HCT116 (cell line): ENCODE results near the gene EXOC4. TPM values are rescaled to one million over a fixed set of nuclear protein-coding genes. Genes with fewer than 3 reads are reported as not detected.

Experiments used
- ATAC-seq: fragments of 200-7000 bp; cut with Tn5 transposase; 2 replicates; pipeline ENCODE4 v1.9.1; 2020; ENCODE audit warnings: mild to moderate bottlenecking, moderate library complexity
- BruUV-seq: library from RNA; stranded (reverse); fragments of 400-500 nt; replicated peaks from 2 replicates; lab custom pipeline; 2021; lab: Mats Ljungman, UMichigan
- CTCF ChIA-PET: fragments of 300-600 bp; sonication (Branson Sonifier 250); formaldehyde crosslinking; loops from one replicate; lab custom pipeline; 2021; ENCODE audit warnings: antibody characterized with exemption; lab: Charles Lee
- POLR2A ChIA-PET: fragments of 300-600, 350-600 bp; sonication (Branson Sonifier 250); formaldehyde crosslinking; loops from one replicate; lab custom pipeline; 2021; ENCODE audit warnings: antibody characterized with exemption; lab: Charles Lee
- RAD21 ChIA-PET, 2 experiments: fragments of 300-600 bp; sonication (Branson Sonifier 250); formaldehyde crosslinking; loops; one replicate each; lab custom pipeline; 2023; ENCODE audit warnings: low total read pairs in 2 of 2; ENCODE audit not compliant: uncharacterized antibody in 2 of 2, unreplicated experiment in 2 of 2, low non-redundant PET in 1 of 2; lab: Charles Lee
- DNase-seq: peaks from one replicate; pipeline ENCODE4 v3.0.0-alpha.2; 2010; ENCODE audit warnings: low read depth, low spot score
- H2AFZ ChIP-seq: fragments of 200-600 bp; shearing (Covaris generic), sonication (generic); 2 replicates; pipeline ENCODE4 v1.6.1; 2017; ENCODE audit warnings: low read depth, mixed run types, mixed read lengths, antibody characterized with exemption, low read length; ENCODE audit not compliant: poor library complexity, severe bottlenecking
- H3K27ac ChIP-seq: 2 replicates; pipeline ENCODE4 v1.5.1; 2012; ENCODE audit warnings: low read depth, low read length
- H3K27me3 ChIP-seq: fragments of 200-600 bp; sonication (generic); 2 replicates; pipeline ENCODE4 v1.6.1; 2016; ENCODE audit warnings: mixed run types, low read length, mixed read lengths; ENCODE audit not compliant: insufficient read depth
- H3K36me3 ChIP-seq, 2 experiments: fragments of 200-500 bp in 1 of 2; fragments of 200-600 bp in 1 of 2; sonication (Bioruptor generic) in 1 of 2; sonication (generic) in 1 of 2; 2 replicates each; pipeline versions ENCODE4 v1.5.1 to v1.6.1; 2014 to 2016; ENCODE audit warnings: low read length in 2 of 2, inconsistent platforms in 1 of 2, mixed read lengths in 1 of 2, mixed run types in 1 of 2; ENCODE audit not compliant: insufficient read depth in 2 of 2, control insufficient read depth in 1 of 2
- H3K4me1 ChIP-seq, 2 experiments: fragments of 200-600 bp in 1 of 2; sonication (generic) in 1 of 2; 2 replicates each; pipeline versions ENCODE4 v1.5.1 to v1.6.1; 2012 to 2017; ENCODE audit warnings: low read length in 2 of 2, inconsistent platforms in 1 of 2, mild to moderate bottlenecking in 1 of 2, mixed read lengths in 1 of 2, mixed run types in 1 of 2, moderate library complexity in 1 of 2; ENCODE audit not compliant: insufficient read depth in 2 of 2, control insufficient read depth in 1 of 2
- H3K4me2 ChIP-seq: fragments of 200-600 bp; sonication (generic); 2 replicates; pipeline ENCODE4 v1.6.1; 2017; ENCODE audit warnings: mixed run types, low read length, mixed read lengths
- H3K4me3 ChIP-seq, 2 experiments: fragments of 200-600 bp in 1 of 2; sonication (generic) in 1 of 2; replicated peaks in 1 of 2; 2 replicates each; pipeline ENCODE4 v1.5.1; 2011 to 2016; ENCODE audit warnings: low read length in 2 of 2, control low read depth in 1 of 2, low read depth in 1 of 2, mild to moderate bottlenecking in 1 of 2, mixed read lengths in 1 of 2, mixed run types in 1 of 2
- H3K79me2 ChIP-seq: fragments of 200-600 bp; sonication (generic); 2 replicates; pipeline ENCODE4 v1.6.1; 2017; ENCODE audit warnings: mild to moderate bottlenecking, mixed run types, low read length, moderate library complexity, mixed read lengths; ENCODE audit not compliant: insufficient read depth
- H3K9ac ChIP-seq: fragments of 200-600 bp; sonication (generic); 2 replicates; pipeline ENCODE4 v1.6.1; 2016; ENCODE audit warnings: low read length, mixed read lengths
- H3K9me2 ChIP-seq: fragments of 200-600 bp; sonication (generic), shearing (Covaris generic); 2 replicates; pipeline ENCODE4 v1.6.1; 2017; ENCODE audit warnings: mixed run types, mild to moderate bottlenecking, moderate library complexity; ENCODE audit not compliant: insufficient read depth
- H3K9me3 ChIP-seq, 2 experiments: fragments of 200-500 bp in 1 of 2; fragments of 200-600 bp in 1 of 2; sonication (Bioruptor generic) in 1 of 2; sonication (generic) in 1 of 2; 2 replicates each; pipeline ENCODE4 v1.6.1; 2014 to 2017; ENCODE audit warnings: low read length in 2 of 2, mixed read lengths in 2 of 2, inconsistent platforms in 1 of 2, low read depth in 1 of 2, mild to moderate bottlenecking in 1 of 2, mixed run types in 1 of 2, moderate library complexity in 1 of 2; ENCODE audit not compliant: control insufficient read depth in 1 of 2, insufficient read depth in 1 of 2
- H4K20me1 ChIP-seq: fragments of 200-600 bp; sonication (generic), shearing (Covaris generic); 2 replicates; pipeline ENCODE4 v1.6.1; 2017; ENCODE audit warnings: mixed run types, mild to moderate bottlenecking, moderate library complexity; ENCODE audit not compliant: insufficient read depth
- CEBPB ChIP-seq: IDR thresholded peaks from 2 replicates; pipeline ENCODE4 v1.6.1; 2012; ENCODE audit warnings: low read depth
- EGR1 ChIP-seq: IDR thresholded peaks from 2 replicates; pipeline ENCODE4 v1.6.1; 2012; ENCODE audit warnings: low read depth
- ELF1 ChIP-seq: IDR thresholded peaks from 2 replicates; pipeline ENCODE4 v1.6.1; 2012; ENCODE audit warnings: low read depth, borderline replicate concordance
- FOSL1 ChIP-seq: IDR thresholded peaks from 2 replicates; pipeline ENCODE4 v1.6.1; 2012; ENCODE audit warnings: low read depth
- JUND ChIP-seq: IDR thresholded peaks from 2 replicates; pipeline ENCODE4 v1.6.1; 2012
- POLR2A ChIP-seq: IDR thresholded peaks from 2 replicates; pipeline ENCODE4 v1.7.0; 2011; ENCODE audit warnings: borderline replicate concordance; ENCODE audit not compliant: insufficient read depth, insufficient read length; ENCODE audit errors: extremely low read depth
- POLR2AphosphoS5 ChIP-seq: IDR thresholded peaks from 2 replicates; pipeline ENCODE4 v1.6.1; 2011; ENCODE audit warnings: mild to moderate bottlenecking, low read depth, low read length, moderate library complexity
- RAD21 ChIP-seq: IDR thresholded peaks from 2 replicates; pipeline ENCODE4 v1.6.1; 2012; ENCODE audit warnings: low read depth, mild to moderate bottlenecking
- SRF ChIP-seq: IDR thresholded peaks from 2 replicates; pipeline ENCODE4 v1.6.1; 2012; ENCODE audit warnings: low read depth
- YY1 ChIP-seq: IDR thresholded peaks from 2 replicates; pipeline ENCODE4 v1.6.1; 2011; ENCODE audit warnings: low read length, low read depth, moderate library complexity, mild to moderate bottlenecking; ENCODE audit not compliant: insufficient replicate concordance; ENCODE audit errors: extremely low read depth
- intact Hi-C: fragments of 100-400 bp; cut with micrococcal nuclease; formaldehyde crosslinking; loops from 2 replicates; pipeline ENCODE4 v1.10.0; 2022
- total RNA-seq: library from RNA; stranded (reverse); gene quantifications from one replicate; pipeline ENCODE4 v1.2.1, GENCODE V29; 2021; ENCODE audit not compliant: unreplicated experiment
- TF ChIP-seq, protein P1 (sequence below): IDR thresholded peaks from 2 replicates; pipeline ENCODE4 v1.6.1; 2012
- TF ChIP-seq, protein P2 (sequence below): IDR thresholded peaks from 2 replicates; pipeline ENCODE4 v1.6.1; 2012; ENCODE audit warnings: low read depth
- TF ChIP-seq, protein P3 (sequence below): IDR thresholded peaks from 2 replicates; pipeline ENCODE4 v1.6.1; 2012

The EXOC4 gene
- total RNA-seq, 1 experiment from 2014 or later = 40.3 TPM

DNA sequence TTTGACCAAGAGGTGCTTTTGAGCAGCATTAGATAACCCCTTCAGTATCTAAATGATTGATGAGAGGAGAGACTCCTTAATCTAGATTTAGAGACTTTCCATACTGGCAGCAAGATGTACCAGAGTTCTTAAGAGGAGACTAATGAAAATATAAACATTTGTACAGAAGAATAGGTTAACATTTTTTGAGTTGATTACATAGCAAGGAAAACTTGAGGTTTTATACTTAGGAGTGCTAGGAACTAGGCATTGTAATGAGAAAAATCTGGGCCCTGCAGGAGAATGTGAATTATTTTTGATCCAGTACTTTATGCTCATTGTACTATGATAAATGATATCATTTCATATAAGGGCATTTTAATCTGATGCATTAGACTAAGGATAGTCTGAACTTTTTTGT is 261.7 kb downstream of the EXOC4 start:
- BruUV-seq = no TSS peak
- RAD21 ChIA-PET = no interaction called here

More for the DNA sequence above, 261.7 kb downstream of the EXOC4 start:
- H3K79me2 ChIP-seq = no peaks in the 10 kb centered on the region
- H3K9me2 ChIP-seq = no peaks in the 10 kb centered on the region
- no peaks in the 10 kb centered on the region for H3K27me3 ChIP-seq
- H3K4me3 ChIP-seq = no peak overlapping the region
- H3K9ac ChIP-seq = no peak overlapping the region
- ATAC-seq (no peak), DNase-seq (no peak)
- intact Hi-C loops = no loop called here
- H3K4me2 ChIP-seq = no peak overlapping the region
- H3K27ac ChIP-seq = no peak overlapping the region
- H4K20me1 ChIP-seq = no peaks in the 10 kb centered on the region
- CTCF ChIA-PET = no interaction called here
- H3K9me3 ChIP-seq = no peaks in the 10 kb centered on the region
- no peaks in the 10 kb centered on the region for H3K4me1 ChIP-seq
- no peaks in the 10 kb centered on the region for H3K36me3 ChIP-seq
- H2AFZ ChIP-seq = no peak overlapping the region
- POLR2A ChIA-PET = no interaction called here
- TF ChIP-seq ELF1 (no peak), RAD21 (no peak), JUND (no peak), YY1 (no peak), CEBPB (no peak), SRF (no peak), POLR2A (no peak), FOSL1 (no peak), POLR2AphosphoS5 (no peak), EGR1 (no peak)
- TF ChIP-seq, protein P1, sequence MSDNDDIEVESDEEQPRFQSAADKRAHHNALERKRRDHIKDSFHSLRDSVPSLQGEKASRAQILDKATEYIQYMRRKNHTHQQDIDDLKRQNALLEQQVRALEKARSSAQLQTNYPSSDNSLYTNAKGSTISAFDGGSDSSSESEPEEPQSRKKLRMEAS = no peak
- TF ChIP-seq, protein P2, sequence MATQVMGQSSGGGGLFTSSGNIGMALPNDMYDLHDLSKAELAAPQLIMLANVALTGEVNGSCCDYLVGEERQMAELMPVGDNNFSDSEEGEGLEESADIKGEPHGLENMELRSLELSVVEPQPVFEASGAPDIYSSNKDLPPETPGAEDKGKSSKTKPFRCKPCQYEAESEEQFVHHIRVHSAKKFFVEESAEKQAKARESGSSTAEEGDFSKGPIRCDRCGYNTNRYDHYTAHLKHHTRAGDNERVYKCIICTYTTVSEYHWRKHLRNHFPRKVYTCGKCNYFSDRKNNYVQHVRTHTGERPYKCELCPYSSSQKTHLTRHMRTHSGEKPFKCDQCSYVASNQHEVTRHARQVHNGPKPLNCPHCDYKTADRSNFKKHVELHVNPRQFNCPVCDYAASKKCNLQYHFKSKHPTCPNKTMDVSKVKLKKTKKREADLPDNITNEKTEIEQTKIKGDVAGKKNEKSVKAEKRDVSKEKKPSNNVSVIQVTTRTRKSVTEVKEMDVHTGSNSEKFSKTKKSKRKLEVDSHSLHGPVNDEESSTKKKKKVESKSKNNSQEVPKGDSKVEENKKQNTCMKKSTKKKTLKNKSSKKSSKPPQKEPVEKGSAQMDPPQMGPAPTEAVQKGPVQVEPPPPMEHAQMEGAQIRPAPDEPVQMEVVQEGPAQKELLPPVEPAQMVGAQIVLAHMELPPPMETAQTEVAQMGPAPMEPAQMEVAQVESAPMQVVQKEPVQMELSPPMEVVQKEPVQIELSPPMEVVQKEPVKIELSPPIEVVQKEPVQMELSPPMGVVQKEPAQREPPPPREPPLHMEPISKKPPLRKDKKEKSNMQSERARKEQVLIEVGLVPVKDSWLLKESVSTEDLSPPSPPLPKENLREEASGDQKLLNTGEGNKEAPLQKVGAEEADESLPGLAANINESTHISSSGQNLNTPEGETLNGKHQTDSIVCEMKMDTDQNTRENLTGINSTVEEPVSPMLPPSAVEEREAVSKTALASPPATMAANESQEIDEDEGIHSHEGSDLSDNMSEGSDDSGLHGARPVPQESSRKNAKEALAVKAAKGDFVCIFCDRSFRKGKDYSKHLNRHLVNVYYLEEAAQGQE = no peak
- TF ChIP-seq, protein P3, sequence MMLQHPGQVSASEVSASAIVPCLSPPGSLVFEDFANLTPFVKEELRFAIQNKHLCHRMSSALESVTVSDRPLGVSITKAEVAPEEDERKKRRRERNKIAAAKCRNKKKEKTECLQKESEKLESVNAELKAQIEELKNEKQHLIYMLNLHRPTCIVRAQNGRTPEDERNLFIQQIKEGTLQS = no peak
